ENCODE results near the gene NEXMIF.
"Not testable (repeated sequence)": the region's sequence is repeated elsewhere in the genome, so short reads cannot be mapped to it uniquely, and the experiment has no call there.

NEXMIF gene

GRCh38 chrX:74788545-74789086 lies 136.6 kb downstream of the NEXMIF start:
- no peak for DNase-seq (ENCODE audit: low spot score)

GRCh38 chrX:74784629-74785028 lies 140.6 kb downstream of the NEXMIF start:
- DNase-seq (ENCODE audit: low spot score) = no peak

- no peak for DNase-seq (ENCODE audit: low spot score)
These were observed 143.7 kb downstream of the NEXMIF start for GRCh38 chrX:74781507-74782034.

GRCh38 chrX:74779175-74779574 lies 146.1 kb downstream of the NEXMIF start:
- DNase-seq (ENCODE audit: low spot score) = no peak

- DNase-seq (ENCODE audit: low spot score) = no peak
These were observed 150.3 kb downstream of the NEXMIF start for GRCh38 chrX:74774988-74775387.

- no peak for DNase-seq (ENCODE audit: low spot score)
These were observed 188.8 kb downstream of the NEXMIF start for GRCh38 chrX:74736450-74736849.

- no peak for DNase-seq (ENCODE audit: low spot score)
These were observed 220.0 kb downstream of the NEXMIF start for GRCh38 chrX:74705269-74705668.

GRCh38 chrX:74701343-74701742 lies 223.9 kb downstream of the NEXMIF start:
- not testable (repeated sequence) for DNase-seq (ENCODE audit: low spot score)

GRCh38 chrX:74684466-74684865 lies 240.8 kb downstream of the NEXMIF start:
- no peak for DNase-seq (ENCODE audit: low spot score)

Measured in CD4-positive, alpha-beta T cell treated with Interleukin-6 at 100 ng/mL for 8 hours (primary cell).